Activated gamma-delta T cell treated with anti-CD3 and anti-CD28 coated beads, Interleukin-2, amount 50 U/mL, for 16 hours (primary cell): ENCODE data around the gene COX14.
"Not testable (repeated sequence)": the region's sequence is repeated elsewhere in the genome, so short reads cannot be mapped to it uniquely, and the experiment has no call there.

ENCODE experiments used
- DNase-seq: peaks from one replicate; pipeline ENCODE4 v3.0.0-alpha.2; 2020; ENCODE audit warnings: low read depth

The COX14 gene

DNA sequence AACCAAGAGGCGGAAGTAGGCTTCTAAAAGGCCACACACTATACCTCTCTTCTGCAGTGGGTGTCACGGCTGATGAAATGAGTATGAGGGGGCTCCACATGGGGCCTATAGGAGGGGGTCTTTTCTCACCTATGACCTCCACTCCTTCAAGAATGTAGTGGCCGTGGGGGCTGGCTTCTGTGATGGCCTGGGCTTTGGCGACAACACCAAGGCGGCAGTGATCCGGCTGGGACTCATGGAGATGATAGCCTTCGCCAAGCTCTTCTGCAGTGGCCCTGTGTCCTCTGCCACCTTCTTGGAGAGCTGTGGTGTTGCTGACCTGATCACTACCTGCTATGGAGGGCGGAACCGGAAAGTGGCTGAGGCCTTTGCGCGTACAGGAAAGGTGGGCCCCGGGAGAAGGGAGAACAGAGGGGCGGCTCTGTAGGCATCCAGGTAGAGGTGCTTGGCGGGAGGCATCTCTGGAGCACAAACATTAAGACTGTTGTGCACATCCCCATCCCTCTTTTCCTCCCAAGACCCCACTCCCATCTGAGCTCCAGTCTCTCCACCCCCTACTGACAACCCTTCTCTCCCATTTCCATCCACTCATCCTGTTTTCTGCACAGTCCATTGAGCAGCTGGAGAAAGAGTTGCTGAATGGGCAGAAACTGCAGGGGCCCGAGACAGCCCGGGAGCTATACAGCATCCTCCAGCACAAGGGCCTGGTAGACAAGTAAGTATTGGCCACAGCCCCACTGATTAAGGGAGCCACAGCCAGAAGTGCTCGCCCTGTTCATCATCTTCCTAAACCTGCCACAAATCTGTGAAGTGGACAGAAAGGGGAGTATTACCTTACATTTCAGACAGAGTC is 4.4 kb upstream of the COX14 start:
- no peak for DNase-seq

DNA sequence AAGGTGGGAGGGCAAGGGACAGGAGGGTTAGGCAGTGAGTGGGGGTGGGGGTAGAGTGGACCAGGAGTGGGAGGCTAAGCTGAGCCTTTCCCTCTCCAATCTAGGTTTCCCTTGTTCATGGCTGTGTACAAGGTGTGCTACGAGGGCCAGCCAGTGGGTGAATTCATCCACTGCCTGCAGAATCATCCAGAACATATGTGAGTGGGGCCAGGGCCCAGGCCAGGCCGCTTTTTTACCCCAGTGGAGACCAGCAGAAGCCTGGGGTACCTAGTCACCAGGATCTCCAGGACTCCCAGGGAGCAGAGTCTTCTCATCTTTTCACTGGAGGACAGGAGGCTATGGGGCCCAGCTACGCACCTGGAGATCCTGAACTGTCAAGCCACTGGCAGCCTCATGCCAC is 2.7 kb upstream of the COX14 start:
- DNase-seq, result no peak

DNA sequence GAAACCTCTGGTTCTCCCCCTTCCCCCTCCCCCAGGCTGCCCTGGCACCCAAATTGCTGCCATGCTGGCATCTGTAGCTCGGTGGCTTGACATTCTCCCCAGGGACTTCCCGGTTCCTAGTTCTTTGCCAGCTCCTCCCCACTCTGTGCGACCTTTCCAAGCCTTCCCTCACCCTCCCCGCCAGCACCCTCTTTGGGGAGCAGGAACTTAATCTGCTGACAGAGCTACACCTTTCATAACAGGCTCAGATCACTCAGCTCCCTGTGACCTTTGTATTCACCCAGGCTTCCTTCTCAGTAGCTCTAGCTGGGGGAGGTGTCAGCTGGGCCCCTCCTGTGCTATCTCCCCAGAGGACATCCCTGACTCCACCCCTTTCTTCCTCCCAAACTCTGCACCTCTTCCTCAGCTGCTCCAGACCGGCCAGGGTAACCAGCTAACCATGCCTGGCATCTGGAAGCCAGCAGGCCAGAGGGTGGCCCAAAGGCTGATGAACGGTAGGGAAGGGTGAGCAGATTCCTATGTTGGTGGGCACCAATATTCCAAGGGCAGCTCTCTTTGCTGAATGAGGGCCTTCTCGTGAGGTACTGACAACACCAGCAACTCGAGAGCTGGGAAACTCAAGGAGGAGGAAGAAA is 1.8 kb upstream of the COX14 start:
- no peak for DNase-seq

DNA sequence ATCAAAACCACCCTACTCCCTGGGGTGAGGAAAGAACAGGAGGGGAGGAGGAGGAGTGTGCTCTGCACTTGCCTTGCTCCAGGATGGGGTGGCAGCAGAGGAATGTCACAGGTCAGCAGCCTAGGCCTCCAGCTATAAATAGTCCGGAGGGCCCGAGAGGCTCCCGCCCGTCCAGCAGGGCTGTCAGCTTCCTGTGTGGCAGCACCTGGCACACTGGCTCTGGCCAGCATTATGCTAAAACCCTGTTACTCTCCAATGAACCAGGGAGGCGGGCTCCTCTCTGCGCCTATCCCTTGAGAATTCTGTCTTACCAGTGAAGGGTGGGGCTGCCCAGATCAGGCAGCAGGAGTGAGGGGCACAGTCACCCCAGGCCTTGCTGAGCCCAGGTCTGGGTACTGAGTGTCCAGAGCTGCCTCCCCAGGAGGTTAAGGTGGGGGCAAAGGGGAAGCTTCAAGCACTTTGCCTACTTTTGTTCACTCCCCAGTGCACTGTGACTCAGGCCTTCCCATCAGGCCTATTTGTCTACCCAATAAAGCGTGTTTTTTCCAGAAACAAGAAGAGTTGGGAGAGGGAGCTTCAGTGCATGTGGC is 1.2 kb upstream of the COX14 start:
- no peak for DNase-seq

DNA sequence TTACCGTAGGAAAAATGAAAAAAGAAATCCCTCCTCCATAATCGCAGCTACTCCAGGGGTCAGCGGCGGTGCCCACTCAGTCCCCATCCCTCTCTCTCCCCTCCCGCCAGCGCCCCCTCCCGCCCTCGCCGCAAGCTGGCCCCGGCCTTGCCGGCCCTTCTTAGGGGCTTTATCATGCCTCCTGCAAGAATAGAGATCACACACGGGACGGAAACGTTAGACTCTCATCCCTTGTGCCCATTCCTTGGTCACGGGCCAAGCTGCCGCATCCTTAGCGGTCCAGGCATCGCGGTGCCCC is 692 bp upstream of the COX14 start:
- no peak for DNase-seq

DNA sequence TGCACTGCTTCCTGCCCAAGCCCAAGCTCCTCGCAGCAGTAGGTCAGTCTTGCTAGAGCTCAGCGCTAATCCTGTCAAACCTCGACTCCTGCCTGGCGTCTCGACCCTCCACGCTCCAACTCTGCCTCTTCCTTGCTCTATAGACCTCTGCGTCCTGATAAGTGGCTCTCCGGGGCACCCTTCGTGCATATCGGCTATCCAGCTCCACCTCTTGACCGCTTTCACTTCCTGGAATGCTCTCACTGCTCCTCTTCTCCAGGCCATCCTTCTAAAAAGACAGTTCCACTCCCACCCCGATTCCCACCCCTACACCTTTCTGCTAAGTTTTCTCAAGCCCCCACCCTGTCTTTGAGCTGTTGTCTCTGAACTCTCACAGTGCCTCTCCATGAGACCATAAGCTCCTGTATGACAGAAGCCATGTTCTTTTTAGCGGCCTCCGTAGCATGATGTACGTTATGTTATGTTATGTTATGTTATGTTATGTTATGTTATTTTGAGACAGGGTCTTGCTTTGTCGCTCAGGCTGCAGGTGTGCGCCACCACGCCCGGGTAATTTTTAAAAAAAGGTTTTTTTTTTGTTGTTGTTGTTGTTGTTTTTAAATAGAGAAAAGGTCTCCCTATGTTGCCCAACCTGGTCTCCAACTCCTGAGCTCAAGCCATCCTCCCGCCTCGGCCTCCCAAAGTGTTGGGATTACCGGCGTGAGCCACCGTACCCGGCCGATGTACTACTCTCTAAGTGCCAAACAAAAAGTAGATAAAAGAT is 601 bp downstream of the COX14 start:
- no peak for DNase-seq

DNA sequence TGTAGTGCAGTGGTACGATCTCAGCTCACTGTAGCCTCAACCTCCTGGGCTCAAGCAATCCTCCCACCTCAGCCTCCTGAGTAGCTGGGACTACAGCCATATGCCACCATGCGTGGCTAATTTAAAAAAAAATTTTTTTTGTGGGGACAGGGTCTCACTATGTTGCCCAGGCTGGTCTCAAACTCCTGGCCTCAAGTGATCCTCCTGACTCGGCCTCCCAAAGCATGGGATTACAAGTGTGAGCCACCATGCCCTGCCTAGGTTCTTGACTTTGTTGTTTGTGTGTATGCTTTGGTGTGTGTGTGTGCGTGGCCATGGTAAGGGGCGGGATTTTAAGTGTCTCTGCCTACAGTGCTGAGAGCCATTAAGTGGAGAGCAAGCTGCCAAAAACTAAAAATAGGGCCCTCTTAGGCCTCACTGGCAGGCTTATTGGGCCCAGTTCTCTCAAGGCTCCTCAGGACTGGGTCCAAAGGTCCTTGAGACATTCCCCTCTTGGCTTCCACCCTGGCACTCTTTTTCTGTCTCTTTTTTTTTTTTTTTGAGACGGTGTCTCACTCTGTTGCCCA is 5.1 kb downstream of the COX14 start:
- no peak for DNase-seq

DNA sequence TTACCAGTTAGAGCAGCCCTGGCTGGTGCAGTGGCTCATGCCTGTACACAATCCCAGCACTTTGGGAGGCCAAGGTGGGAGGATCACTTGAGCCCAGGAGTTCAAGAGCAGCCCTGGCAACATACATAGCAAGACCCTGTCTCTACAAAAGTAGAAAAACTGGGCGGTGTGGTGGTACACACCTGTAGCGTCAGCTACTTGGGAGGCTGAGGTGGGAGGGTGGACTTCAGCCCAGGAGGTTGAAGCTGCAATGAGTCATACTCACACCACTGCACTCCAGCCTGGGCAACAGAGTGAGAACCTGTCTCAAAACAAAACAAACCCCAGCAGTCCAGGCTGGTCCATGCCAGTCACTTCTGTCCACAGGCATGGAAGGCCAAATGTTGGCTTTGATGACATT is 7.4 kb downstream of the COX14 start:
- no peak for DNase-seq

DNA sequence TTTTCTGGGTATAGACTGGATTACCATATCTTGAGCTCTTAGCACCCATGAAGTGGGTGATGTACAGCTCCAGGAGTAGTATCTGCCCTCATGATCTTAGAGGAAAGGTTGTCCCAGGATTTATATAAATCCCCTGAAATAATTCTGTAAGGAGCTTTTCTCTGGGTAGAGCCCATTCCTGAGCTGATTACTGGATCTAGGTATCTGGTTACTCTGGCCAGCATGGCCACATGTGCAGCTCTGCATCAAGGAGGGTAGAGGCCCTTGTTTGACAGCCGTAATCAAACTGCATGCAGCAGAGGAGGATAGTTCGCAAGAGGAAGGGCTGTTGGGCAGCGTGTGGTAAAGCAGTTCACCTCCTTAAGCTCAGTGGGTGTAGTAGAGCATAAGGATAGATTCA is 8.5 kb downstream of the COX14 start:
- DNase-seq, result no peak

DNA sequence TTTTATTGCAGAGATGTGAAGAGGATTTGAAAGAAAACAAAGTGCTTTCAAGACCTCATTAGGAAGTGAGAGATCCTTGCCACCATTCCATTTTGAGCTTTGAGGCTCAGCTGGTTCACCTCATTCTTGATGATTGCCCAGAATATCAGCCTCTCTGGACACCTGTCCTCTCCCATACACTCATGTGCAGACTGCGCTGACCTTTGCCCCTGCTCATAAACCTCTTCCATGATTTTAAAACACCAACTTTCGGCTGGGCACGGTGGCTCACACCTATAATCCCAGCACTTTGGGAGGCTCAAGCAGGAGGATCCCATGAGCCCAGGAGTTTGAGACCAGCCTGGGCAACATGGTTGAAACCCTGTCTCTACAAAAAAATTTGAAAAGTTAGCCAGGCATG is 8.9 kb downstream of the COX14 start:
- DNase-seq, result no peak

DNA sequence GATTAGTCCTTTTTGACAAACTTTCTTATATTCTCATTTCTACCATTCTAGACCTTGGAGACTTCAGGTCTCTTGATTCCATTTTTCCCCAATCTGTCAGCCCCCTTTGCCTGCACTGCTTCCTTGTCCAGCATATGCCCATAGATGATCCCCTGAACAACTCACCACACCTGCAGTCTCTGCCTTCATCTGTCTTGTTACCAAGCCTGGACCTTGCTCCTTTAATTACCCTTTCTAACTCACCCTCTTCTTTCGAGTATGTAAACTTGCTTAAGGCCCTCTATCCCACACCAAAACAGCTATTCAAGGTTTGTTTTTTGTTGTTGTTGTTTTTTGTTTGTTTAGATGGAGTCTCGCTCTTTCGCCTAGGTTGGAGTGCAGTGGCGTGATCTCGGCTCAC is 9.6 kb downstream of the COX14 start:
- DNase-seq, result no peak

DNA sequence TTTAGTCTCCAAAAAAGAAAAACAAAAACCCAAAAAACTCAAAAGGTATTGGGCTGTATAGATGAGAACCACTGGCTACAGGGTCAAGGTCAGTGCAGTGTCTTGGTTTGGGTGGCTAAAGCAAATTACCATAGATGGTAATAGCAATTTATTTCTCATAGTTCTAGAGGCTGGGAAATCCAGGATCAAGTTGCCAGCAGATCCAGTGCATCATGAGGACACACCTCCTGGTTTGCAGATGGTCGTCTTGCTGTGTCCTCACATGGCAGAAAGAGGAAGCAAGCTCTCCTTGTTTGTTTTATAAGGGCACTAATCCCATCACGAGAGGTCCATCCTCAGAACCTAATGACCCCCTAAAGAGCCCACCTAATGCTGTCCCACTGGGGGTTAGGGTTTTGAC is 11.2 kb downstream of the COX14 start:
- no peak for DNase-seq

DNA sequence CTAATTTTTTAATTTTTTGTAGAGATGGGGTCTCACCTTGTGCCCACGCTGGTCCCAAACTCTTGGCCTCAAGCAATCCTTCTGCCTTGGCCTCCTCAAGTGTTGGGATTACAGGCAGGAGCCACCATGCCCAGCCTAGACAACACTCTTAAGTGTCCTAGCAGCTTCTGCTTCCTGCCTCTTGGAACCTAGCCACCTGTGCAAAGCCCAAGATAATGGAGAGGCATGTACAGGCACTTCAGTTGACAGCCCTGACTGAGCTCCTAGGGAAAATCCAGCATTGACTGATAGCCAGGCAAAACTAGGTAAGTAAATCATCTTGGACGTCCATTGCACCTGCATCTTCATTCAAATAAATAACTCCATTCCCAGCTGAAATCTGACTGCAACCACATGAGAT is 15.5 kb downstream of the COX14 start:
- no peak for DNase-seq

DNA sequence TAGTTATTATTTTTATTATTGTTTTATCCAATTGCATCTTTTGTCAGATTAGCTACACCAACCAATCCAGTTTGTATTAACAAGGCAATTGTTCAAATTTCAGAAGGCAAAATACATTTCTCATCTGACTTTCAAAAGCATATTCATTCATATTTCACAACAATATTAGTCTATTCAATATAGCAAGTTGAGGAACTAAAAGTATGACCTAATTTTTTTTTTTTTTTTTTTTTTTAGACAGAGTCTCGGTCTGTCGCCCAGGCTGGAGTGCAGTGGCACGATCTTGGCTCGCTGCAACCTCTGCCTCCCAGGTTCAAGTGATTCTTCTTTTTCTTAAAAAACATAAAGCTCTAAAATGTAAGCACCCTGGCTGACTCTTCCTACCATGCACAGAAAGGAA is 17.3 kb downstream of the COX14 start:
- no peak for DNase-seq

DNA sequence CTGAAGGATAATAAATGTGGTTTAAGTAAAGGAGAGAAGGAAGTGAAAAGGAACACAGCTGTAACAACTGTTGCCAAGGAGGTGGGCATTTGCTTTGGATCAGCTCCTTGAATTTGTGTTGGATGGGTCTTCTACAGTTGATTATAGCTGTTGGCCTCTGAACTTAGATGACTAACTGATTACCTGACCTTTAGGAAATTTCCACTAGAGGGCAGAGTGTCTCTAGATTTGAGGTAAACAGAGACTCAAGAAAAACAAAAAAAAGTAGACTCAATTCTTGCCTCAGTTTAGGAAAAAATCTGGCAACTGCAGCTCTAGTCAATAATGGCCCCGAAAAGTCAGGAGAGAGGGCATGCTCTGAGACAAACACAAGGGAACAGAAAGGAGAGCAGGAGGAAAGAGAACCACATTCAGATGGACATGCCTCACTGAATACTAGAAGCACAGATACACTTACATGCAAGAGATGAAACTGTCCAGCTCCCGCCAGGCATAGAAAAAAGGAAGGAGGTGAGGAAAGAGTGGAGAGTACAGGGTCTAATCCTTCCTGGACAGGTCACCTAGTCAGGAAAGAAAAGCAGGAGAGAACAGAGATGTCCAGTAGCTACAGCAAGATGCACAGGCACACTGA is 20.6 kb downstream of the COX14 start:
- no peak for DNase-seq

DNA sequence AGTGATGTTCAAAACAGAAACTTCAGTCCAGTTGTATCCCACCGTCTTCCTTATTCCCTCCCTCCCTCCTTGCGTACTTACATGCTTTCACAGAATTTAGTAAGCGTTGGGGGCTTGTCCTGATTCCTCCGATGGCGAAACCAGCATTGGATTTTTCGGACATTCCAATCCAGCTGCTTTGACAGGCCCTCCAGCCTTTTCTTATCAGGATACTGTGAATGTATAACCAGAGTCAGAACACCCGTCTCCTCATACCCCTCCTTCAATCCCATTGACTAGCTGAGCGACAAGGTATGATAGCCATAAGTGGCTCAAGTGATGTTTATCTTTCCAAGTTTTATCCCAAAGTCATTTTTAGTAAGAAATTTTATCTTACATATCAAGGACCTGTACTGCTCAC is 31.0 kb downstream of the COX14 start:
- no peak for DNase-seq

DNA sequence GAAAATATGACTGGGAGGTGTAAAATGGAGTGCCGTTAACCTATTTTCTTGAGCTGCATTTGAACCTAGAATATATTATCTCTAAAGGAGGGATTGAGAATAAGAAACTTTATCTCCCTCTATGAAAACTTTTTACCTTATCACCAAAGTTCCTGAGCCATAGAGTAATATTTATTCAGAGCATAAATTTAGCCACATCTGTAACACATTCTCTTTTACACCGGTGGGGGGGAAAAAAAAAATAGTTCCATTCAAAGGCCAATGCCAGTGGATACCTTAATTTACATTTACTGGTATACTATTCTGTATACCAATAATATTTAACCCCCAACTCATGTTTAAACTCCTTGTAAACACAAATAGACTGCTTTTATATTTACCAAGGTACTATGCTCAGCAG is 33.4 kb downstream of the COX14 start:
- DNase-seq, result no peak

DNA sequence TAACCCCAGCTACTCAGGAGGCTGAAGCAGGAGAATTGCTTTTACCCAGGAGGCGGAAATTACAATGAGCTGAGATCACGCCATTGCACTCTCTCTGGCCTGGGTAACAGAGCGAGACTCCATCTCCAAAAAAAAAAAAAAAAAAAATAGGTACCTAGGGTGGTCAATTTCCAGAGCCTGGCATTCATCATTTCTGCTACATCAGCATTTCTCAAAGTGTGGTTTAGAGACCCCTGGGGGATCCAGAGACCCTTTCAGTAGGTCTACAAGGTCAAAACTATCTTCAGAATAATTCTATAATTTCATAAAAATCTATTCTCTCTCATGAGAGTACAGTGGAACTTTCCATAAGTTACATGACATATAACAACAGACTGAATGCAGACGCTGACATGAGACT is 35.2 kb downstream of the COX14 start:
- DNase-seq, result no peak

DNA sequence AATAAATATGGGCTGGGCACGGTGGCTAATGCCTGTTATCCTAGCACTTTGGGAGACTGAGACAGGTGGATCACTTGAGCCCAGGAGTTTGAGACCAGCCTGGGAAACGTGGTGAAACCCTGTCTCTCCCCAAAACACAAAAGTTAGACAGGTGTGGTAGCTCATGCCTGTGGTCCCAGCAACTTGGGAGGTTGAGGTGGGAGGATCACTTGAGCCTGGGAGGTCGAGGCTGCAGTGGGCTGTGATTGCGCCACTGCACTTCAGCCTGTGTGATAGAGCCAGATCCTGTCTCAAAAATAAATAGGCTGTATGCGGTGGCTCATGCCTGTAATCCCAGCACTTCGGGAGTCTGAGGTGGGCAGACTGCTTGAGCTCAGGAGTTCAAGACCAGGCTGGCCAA is 36.0 kb downstream of the COX14 start:
- DNase-seq, result not testable (repeated sequence)

DNA sequence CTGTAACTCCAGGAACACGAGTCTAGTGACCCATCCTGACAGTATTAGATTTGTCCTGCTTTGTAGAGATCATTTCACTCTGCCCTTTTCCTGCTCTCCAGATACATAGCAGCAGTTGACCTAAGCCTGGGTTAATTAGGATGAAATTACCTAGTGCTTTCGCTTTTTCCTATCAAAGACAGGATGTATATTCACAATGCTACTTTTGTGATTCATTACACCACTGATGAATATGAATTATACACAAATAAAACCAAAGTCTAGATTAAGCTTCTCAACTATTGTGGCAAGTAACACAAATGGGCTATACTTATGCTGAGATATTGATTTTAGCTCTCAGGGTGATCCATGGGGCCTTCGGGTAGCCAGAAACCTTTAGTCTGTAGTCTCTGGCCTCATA is 37.3 kb downstream of the COX14 start:
- no peak for DNase-seq

DNA sequence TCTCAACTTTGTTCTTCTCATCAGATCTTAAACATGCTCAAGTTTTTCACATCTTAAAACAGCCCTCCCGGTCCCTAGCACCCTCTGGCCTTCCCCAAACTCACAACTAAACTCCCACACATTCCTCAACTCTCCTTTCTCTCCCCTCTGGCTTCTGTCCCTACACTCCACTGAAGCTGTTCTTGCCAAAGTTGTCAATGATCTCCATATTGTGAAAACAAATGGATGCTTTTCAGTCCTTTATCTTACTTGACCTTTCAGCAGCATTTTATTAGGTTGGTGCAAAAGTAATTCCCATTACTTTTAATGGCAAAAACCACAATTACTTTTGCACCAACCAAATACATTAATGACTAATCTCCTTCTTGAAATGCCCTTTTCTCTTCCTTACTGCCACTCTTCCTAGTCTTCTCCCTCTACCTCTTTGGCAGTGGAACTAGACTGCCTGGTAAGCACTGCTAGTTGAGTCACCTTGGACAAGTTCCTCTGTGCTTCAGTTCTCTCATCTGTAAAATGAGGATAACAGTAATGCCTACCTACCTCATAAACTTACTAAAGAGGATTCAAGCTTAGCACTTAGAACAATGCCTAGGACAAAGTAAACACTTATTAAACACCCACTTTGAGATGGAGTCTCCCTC is 39.1 kb downstream of the COX14 start:
- DNase-seq, result no peak

DNA sequence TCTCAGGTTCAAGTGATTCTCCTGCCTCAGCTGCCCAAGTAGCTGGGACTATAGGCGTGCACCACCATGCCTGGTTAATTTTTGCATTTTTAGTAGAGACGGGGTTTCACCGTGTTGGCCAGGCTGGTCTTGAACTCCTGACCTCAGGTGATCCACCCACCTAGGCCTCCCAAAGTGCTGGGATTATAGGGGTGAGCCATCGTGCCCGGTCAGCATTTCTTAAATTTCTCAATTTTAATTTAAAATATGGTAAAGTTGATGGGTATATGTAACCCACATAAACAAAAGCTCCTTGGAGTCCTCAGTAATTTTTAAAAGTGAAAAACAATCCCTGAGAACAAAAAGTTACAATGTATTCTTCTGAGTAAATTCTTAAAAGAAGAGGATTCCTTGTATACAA is 42.9 kb downstream of the COX14 start:
- not testable (repeated sequence) for DNase-seq
